GM18508 (cell line): ENCODE data around the gene CFAP221.

Experiments used
- ATAC-seq: cut with Tn5 transposase; IDR thresholded peaks from one replicate; pipeline ENCODE4 v1.9.1; 2021; ENCODE audit warnings: moderate number of reproducible peaks; ENCODE audit not compliant: insufficient read depth, unreplicated experiment

Gene CFAP221

GRCh38 chr2:119638685-119639554 is 94.7 kb downstream of the CFAP221 start:
- ATAC-seq, result no peak

DNA sequence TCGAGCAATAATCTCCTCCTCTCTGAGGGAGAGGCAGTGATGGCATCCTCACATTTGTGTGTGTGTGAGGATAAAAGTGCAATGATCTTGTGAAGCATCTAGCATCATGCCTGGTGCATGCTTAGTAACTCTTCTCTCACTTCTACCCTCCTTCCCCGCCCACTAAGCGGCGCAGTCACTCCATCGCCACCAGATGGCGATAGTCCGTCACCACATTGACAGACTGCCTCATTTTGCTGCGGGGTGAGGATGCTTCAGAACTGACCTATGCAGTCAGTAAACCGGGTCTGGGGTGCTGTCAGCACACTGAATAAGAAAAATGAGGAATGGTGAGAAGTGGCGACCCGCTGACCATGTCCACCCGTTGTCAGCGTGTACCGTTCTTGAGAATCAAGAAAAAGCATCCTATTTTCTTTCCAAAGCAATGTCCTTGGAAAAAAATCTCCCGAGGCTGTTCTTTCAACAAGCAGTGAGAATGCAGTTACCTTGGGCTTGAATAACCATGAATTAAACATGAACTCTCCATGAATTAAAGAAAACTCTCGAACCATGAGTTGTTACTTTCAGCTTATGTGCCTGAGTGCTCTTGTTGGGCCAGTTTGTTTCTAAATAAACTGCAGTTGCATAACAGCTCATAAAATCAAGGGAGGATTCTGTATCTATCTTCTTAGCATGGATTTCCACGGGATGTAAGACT is 97.5 kb downstream of the CFAP221 start:
- ATAC-seq, result peak; percentile 88

- ATAC-seq, result no peak
Measured at GRCh38 chr2:119644186-119644585, 99.9 kb downstream of the CFAP221 start.

DNA sequence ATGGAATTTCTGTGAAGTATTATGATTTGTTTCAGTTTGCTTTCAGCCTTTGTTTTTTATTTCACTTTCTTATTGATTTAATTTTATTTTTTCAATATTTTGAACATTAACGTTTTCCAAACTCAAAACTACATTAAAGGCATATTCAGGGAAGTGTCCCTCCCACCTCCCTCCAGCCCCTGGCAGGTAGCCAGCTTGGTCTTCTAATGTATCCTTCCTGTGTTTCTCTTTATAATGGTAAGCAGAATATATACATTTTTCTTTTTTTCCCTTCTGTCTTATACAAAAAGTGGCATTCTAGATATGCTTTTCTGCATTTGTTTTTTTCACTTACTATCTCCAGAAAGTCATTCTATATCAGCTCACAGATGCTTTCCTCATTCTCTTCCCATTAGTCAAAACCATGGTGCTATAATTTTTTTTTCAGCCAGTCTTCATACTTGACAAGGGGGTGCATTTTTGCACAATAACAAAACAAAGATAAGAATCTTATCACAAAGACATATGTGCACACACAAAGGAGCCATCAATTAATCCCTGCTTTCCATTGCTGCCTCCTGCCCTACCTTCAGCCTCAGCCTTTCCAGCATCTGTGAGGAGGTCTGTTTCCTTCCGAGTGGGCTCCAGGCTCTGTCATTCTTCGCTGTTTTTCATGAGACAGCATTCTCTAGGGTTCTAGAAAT is 101.1 kb downstream of the CFAP221 start:
- ATAC-seq, result no peak

DNA sequence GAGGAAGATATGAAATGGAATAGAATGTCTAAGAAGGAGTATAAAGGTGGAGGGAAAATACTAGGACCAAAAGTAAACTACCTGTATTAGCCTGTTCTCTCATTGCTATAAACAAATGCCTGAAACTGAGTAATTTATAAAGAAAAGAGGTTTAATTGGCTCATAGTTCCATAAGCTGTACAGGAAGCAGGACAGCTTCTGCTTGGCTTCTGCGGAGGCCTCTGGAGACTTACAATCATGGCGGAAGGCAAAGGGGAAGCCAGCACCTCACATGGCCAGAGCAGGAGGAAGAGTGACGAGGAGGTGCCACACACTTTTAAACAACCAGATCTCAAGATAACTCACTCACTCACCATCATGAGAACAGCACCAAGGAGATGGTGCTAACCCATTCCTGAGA is 101.9 kb downstream of the CFAP221 start:
- no peak for ATAC-seq

- ATAC-seq, result no peak
Measured at GRCh38 chr2:119647440-119648169, 103.4 kb downstream of the CFAP221 start.

- ATAC-seq, result no peak
Measured at GRCh38 chr2:119649364-119649917, 105.2 kb downstream of the CFAP221 start.

DNA sequence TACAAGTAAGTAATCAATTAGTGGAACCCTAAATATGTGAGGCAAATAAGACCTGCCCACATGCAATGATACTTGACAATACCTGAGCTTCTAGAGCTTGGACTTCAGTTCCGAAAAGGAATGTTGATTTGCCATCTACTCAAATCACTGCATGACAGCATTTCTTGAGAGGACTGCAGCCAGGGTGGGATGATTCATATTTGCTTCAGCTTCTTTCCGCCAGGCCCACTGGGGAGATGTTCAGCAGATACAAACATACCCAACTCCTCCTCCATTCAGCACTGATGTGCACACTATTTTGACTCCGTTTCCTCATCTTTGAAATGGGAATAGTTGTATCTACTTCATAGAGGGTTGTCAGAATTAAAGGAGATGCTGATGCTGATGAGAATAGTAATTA is 106.0 kb downstream of the CFAP221 start:
- ATAC-seq, result no peak

GRCh38 chr2:119650846-119651370 is 106.7 kb downstream of the CFAP221 start:
- no peak for ATAC-seq

DNA sequence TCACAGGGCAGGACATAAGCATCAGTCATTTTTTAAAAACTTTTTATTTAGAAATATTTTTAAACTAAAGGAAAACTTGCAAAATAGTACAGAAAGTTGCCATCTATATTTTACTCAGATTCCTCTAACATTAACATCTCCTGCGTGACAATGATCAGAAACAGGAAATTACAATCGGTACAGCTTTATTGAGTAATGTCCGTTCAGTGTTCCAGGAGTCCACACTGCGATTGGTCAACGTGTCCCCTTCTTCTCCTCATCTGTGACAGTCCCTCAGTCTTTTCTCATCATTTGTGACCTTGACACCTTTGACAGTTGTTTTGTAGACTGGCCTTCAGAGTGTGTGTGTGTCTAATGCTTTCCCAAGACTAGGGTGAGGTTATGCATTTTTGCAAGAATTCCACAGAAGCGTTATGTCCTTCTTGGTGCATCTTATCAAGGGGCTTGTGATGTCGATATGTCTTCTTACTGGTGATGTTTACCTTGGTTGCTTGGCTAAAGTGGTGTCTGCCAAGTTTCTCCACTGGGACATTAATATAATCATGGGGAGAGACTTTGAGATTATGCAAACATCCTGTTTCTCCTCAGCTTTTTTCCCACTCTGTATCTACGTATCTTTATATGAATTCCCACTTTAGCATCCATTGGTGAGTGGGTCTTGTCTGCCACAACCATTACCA is 113.4 kb downstream of the CFAP221 start:
- no peak for ATAC-seq

DNA sequence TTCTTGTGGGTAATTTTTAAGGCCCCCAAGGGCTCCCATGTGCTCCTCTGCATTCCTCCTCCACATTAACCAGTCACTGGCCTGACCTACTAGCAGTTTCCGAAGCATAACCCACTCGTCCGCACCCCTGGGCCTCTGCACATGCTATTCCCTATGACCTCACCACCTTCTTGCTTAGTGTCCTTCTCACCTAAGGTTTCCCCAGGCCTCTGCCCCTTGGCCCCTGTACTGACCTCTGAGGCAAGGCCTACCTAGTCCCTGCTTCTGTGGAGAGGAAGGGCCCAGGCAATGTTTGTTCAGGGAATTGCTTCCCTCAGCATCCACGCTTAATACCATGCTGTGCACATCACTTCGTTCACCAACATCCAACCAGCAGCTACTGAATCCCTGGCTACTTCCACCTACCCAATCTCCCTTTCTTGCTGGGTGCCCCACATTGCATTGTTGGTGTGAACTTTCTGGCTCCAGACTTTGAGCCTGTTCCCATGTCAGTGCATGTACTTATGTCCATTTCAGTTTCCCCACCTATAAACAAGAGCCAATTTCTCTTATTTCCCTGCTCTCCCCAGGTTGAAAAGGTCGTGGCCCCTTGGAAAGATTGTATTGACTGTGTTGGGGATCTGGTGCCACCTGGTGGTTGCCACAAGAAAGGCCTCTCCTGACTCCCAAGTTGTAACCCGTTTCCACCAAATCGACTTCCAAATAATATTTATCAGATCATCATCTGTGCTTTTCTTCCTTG is 115.5 kb downstream of the CFAP221 start:
- no peak for ATAC-seq

DNA sequence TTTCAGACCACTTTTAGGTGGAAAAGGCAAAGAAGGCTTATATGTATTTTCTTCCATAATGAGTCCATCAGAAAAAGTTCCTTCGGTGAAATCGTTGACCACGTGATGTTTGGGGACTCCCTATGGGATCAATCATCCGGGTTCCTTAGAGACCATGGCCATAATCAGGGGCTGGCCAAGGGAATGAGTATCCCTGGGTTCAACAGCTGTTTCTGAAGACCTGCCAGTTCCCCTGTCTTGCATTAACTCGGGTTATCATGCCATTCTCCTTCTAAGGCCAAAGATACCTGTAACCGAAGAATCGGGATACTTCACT is 116.1 kb downstream of the CFAP221 start:
- ATAC-seq, result no peak

- no peak for ATAC-seq
Measured at GRCh38 chr2:119662297-119662696, 118.0 kb downstream of the CFAP221 start.

DNA sequence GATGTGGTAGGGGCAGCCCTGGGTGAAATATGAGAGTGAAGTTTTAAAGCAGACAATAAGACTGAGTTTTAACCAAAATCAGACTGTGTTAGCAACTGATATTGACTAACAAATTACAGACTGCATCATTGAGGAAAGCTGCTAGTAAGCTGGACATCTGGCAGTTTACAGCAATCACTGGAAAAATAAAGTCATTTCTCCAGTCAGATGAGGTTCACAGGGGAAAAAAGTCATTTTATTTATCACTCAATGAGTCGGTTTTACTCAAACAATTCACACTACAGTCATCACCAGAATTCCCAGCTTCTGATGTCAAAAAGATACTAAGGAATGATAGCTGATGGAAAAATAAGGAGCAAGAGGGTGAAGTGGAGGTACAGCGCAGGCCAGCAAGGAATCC is 124.3 kb downstream of the CFAP221 start:
- no peak for ATAC-seq

DNA sequence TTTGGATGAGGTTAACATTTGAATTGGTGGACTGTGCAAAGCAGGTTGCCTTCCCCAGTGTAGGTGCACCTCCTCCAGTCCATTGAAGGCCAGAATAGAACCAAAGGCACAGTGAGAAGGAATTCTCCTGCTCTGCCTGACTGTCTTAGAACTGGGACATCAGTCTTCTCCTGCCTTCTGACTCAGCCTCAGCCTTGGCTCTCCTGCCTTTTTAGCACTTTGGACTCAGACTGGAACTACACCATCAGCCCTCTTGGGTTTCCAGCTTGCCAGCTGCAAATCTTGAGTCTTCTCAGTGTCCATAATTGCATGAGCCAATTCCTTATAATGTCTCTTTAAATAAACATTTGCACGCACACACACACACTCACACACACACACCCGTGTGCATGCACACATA is 126.8 kb downstream of the CFAP221 start:
- ATAC-seq, result no peak

DNA sequence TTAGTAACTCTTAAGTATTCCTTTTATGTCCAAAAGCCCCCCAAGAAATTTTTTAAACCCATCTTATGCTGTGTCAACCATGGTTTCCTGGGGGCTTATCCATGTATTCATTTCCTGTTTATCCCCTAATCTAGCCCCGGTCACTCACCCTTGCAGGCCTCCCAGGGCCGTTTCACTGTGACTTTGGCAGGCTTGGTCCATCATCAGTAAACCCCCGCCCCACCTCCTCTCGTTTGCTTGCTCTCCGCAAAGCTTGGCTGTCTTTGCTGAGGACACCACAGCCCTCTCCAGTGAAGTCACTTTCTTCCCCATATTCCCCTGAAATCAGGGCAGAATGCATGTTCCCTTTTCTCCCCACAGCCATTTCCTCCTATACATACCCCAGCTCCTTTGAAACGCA is 127.5 kb downstream of the CFAP221 start:
- ATAC-seq, result no peak

- no peak for ATAC-seq
Measured at GRCh38 chr2:119672161-119672862, 128.1 kb downstream of the CFAP221 start.

GRCh38 chr2:119673796-119674195 is 129.5 kb downstream of the CFAP221 start:
- ATAC-seq, result no peak
